Measurements from ENCODE around the gene FLNC. TPM values are rescaled to one million over a fixed set of nuclear protein-coding genes. Genes with fewer than 3 reads are reported as not detected.

The FLNC gene
- polyA plus RNA-seq, 4 donors: 12.9 to 21.0 (median 13.6) TPM

DNA sequence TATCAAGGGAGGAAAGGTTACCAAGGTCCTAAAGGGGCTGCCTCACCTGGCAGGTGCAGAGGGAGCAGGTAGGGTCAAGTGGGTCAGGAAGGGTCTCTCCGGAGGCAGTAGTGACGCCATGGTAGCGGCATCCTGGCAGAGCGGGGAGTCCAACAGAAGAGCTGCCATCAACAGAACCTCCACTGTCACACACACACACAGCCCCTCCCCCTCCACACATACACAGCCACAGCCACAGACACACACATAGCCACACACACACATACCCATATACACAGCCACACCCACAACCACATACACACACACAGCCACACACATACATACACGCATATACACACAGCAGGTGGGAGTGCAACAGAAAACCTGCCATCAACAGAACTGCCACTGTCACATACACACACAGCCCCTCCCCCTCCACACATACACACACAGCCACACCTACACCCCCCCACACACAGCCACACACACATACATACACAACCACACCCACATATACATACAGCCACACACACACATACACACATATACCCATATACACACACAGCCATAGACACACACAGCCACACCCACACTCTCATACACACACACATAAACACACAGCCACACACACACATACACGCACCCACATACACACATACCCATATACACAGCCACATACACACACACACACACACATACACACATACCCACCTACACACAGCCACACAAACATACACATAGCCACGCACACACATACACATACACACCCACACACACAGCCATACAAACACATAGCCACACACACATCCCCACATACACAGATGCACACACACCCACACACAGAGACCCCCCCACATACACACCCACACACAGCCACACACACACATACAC lies 57.2 kb downstream of the FLNC start:
- no peak for DNase-seq (ENCODE audit: low read depth in 4 of 4, low spot score in 3 of 4)

DNA sequence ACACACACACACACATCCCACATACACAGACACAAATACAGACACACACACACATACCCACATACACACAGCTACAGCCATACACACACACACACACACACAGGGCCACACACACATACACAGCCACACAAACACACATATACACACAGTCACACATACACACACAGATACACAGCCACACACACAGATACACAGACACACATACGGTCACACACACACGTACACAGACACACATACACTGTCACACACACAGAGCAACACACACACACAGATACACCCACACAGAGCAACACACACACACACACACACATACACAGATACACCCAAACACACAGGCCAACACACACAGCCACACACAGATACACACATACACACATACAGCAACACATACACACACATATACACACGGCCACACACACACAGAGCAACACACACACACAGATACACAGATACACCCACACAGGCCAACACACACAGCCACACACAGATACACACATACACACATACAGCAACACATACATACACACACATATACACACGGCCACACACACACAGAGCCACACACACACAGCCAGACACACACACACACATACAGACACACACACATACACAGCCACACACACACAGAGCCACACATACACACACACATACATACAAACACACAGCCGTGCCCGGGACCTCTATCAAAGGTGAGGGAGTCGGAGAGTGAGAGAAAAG lies 58.0 kb downstream of the FLNC start:
- no peak for DNase-seq (ENCODE audit: low read depth in 4 of 4, low spot score in 3 of 4)

DNA sequence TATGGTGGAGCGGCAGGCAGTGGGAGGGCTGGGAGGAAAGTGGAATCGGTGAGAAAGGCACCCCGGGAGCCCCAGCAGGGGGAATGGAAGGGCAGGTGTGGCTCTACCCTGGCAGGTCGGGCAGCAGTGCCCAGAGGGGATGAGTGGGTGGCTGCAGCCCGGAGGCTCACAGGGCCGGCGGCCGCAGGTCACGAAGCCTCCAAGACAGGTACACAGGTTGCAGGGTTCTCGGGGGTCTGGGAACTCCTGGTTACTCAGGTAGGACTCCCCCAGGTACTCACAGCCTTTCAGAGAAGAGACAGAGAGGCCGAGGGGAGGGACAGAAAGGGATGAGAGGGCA lies 58.5 kb downstream of the FLNC start:
- no peak for DNase-seq (ENCODE audit: low read depth in 4 of 4, low spot score in 3 of 4)

DNA sequence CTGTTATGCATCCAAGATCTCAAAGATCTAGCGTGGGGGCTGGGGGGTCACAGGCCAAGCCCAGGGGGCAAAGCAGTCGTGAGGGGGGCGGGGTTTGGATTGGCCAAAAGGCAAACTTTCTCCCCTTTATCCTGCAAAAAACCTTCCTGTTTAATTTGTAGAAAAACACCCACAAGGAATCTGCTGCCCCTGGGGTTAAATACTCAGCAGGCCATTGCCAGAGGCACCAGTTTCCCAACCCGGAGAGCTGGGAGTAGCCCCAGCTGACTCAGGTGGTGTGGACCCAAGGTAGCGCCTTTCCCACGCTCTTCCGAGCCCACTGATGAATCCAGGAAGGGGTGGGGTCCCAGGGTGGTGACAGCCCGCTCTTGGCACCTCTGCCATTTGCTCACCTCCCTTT lies 58.9 kb downstream of the FLNC start:
- DNase-seq (ENCODE audit: low read depth in 4 of 4, low spot score in 3 of 4): no peak

DNA sequence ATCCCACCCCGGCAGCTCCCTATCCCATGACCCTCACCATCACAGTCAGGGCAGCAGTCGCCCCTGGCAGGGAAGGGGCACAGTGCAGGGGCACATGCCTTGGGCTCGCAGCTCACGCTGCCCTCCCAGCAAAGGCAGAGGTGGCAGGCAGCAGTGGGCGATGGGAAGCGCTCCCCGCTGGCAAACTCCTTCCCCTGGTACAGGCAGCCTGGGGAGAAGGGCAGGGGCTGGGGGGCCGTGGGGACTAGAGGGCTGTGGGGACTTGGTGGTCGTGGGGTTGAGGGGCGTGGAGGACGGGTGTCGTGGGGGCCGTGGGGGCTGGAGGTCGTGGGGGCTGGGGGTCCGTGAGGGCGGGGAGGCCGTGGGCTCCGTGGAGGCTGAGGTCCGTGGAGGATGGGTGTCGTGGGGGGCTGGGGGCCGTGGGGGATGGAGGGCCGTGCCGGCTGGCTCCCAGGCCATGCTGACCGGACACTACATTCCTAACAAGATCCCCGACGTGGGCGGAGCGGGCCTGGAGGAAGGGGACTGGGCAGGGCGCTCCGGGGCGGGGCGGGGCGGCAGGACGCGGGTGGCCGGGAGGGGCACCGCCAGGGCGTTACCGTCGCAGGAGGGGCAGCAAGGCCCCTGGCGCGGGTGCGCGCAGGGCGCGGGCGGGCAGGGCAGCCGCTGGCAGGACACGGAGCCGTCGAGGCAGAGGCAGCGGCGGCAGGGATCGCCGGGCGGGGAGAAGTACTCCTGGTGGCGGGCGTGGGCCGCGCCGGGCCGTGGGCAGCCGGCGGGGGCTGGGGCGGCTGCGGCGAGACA lies 60.3 kb downstream of the FLNC start:
- DNase-seq (ENCODE audit: low read depth in 4 of 4, low spot score in 3 of 4): no peak

DNA sequence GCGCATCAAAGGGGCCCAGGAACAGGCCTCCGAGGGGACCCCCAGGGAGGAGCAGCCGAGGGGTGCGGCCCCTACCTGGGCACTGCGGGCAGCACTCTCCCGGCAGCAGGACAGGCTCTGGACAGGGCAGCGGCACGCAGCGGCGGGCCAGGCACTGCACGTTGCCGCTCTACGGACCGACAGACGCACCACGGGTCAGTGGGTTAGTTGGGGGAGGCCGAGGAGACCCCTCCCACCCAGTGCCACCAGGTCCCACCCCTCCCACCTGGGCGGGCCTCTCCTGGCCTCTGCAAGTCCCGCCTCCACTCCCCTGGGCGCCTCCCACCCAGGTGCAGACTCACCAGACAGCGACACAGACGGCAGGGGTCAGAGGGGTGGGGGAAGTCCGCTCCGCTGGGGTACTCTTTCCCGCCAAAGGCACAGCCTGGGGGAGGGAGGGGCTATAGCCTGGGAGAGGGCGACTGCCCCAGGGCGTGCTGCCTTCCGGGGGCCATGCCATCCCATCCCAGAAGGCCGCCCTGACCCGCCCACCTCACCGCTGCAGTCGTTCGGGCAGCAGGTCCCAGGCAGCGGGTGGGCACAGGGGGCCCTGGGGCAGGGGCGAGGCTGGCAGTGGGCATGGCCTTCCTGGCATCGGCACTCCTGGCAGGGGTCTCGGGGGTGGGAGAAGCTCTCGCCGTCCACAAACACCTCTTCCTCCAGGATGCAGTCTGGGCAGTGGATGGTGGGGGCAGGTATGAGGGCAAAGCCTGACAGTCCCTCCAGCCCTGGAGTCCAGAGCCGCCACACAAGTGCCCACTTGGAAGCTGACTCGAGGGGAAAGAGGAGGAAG lies 61.1 kb downstream of the FLNC start:
- no peak for DNase-seq (ENCODE audit: low read depth in 4 of 4, low spot score in 3 of 4)

DNA sequence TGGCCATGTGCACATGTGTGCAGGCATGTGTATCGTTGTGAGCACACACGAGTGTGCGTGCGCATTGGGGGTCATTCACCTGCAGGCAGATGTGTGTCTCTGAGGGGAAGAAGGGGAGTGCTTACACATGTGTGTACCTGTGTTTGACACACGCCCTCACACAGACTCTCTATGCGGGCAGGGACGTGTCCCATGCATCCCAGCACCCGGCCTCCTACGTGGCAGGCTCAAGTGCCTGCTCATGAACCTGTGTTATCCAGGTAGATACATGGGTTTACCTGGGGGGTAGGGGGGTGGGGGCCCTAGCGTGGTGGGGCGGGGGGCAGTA lies 61.7 kb downstream of the FLNC start:
- DNase-seq (ENCODE audit: low read depth in 4 of 4, low spot score in 3 of 4): no peak

DNA sequence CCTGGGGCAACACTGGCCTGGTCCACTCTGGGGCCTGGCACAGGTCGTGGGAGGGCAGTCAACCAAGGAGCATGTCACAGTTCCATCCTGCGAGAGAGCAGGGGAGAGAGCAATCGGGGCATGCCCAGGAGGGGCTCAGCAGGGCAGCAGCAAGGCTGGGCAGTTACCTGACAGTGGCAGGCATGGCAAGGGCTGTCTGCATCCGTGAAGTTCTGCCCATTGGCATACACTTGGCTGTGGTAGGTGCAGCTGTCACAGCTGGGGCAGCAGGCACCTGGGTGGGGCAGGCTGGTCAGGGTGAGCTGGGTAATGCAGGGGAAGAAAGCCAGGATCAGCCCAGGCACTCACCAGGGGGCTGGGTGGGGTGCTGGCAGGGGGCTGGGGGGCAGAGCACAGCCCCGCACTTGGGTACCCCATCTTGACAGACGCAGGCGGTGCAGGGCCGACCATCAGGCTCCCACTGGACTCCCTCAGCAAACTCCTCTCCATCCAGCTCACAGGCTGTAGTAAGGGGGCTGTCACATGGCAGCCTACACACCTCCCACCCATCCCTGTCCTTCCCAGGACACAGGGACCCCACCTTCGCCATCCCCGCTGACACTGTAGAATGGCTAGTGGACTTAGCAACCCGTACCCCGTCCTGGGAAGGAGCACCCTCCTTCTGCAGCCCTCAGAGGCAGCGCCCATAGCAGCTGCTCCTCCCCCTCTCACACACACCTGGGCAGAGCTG lies 62.5 kb downstream of the FLNC start:
- no peak for DNase-seq (ENCODE audit: low read depth in 4 of 4, low spot score in 3 of 4)

DNA sequence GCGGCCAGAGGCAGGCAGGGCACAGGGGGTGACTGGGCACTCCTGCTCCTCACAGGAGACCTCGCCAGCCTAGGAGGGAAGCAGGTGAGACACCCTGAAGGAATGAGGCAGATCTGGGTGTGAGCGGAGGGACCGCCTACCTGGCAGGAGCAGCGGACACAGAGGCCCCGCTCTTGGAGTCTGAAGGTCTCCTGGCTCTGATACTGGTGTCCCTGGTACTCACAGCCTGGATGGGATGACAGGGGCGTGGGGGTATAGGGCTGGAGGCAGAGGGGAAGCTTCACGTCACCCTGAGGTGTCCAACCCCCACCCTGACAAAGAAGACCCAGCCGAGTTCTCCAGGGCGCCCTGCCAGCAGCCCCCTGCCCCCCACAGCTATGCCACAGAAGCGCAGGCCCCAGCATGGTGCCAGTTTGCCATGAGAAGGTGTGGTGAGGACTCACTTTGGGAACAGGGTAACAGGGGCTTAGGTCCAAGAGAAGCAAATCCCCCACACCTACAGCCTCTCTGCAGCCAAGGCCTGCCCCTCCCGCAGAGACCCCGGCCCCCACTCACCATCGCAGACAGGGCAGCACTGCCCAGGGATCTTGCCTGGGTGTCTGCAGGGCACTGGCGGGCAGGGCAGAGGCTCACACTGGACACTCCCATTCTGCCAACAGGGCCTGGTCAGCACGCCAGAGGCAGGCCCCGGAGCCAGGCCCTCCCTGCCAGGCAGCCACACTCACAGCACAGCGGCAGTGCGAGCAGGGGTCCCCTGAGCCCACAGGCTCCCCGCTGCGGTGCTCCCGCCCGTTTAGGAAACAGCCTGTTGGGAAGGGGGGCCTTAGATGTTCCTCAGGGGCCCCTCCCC lies 63.3 kb downstream of the FLNC start:
- DNase-seq (ENCODE audit: low read depth in 4 of 4, low spot score in 3 of 4): no peak

DNA sequence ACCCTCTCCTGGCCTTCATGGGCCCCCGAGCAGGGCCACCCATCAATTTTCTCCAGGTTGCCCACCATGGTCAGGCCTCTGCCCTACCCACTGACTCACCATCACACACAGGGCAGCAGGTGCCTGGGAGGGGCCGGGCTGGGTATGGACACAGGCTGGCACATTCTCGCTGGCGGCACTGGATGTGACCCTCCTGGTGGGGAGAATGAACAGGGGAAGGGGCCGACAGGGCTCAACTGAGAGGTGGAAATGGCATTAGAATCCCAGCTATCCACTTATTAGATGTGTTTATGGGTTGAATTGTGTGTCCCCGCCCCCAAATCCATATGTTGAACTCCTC lies 63.9 kb downstream of the FLNC start:
- no peak for DNase-seq (ENCODE audit: low read depth in 4 of 4, low spot score in 3 of 4)

DNA sequence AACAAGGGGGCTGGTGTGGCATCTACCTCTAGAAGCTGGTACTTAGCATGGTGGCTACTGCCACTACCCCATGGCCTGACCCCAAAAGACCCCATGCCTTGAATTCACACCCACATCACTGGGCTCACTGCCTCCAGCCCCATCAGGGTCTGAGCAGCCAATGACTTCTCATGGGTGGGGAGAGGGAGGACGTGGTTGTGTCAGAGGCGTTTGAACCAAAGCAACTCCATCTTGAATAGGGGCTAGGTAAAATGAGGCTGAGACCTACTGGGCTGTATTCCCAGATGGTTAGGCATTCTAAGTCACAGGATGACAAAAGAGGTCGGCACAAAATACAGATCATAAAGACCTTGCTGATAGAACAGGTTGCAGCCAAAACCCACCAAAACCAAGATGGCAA lies 65.1 kb downstream of the FLNC start:
- no peak for DNase-seq (ENCODE audit: low read depth in 4 of 4, low spot score in 3 of 4)

DNA sequence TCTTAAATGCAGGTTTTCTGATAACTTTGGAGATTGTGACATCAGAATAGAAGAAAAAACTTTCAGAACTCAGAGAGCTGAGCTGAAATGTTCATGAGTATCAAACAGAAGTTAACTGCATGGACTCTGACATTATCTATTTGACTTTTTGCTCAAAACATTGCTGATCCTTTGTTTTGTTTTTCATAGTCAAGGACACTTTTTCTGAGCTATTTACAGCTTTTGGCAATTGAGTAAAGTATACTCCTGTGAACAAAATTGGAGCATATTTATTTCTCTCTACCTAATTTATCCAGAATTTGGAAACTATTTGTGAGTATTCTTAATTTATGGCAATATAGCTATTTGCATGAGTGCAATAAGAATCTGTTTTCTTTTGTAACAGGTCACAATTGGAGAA lies 69.2 kb downstream of the FLNC start:
- no peak for DNase-seq (ENCODE audit: low read depth in 4 of 4, low spot score in 3 of 4)

DNA sequence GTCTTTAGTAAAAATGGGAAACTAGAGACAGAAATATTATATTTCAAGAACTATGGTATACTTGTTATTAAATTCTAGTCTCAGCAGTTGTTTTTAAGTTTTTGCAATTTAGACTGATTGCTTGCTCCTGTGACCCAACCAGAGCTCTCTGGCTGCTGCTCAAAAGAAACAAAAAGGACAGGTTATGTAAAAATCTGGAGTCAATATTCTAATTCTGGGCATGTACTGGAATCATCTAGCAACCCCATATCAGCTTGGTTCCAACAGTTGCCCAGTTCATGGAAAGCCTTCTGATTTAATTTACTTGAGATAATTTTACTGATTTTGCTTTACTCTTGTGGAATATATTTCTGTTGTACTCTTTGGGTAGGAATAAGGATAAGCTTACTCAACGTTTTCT lies 70.0 kb downstream of the FLNC start:
- DNase-seq (ENCODE audit: low read depth in 4 of 4, low spot score in 3 of 4): no peak

DNA sequence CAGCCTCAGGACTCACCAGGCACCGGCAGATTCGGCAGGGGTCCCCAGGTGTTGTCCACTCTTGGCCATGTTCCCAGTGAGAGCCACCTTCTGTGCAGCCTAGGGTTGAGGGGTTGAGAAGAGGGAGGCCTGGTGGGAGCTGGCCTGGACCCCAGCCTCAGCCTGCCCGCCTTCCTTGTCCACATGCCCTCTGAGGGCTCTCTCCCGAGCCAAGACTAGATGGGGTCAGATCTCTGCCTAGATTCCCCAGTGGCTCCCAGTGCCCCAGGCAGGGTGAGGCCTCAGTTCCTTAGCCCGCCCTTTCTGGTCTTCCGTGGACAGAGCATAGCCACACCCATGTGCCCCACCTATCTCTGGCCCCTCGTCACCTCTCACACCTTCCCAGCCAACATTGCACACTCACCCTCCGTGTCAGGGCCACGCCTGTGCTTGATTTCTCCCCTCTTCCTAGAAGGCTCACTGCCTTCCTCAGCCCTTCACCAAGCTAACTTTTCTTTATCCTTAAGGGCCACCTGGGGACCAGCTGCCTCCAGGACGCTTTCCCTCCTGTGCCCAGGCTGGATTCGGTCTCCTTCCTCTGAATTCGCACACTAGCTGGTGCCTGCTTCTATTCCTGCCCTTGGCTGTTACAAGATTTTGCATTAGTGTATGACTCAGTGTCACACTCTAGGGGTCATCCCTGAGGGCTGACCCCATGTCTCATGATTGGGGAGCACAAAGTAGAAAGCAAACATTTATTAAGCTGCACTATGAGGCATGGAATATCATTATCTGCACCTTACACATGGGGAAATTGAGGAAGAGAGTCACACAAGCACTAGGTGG lies 72.8 kb downstream of the FLNC start:
- DNase-seq (ENCODE audit: low read depth in 4 of 4, low spot score in 3 of 4): no peak

DNA sequence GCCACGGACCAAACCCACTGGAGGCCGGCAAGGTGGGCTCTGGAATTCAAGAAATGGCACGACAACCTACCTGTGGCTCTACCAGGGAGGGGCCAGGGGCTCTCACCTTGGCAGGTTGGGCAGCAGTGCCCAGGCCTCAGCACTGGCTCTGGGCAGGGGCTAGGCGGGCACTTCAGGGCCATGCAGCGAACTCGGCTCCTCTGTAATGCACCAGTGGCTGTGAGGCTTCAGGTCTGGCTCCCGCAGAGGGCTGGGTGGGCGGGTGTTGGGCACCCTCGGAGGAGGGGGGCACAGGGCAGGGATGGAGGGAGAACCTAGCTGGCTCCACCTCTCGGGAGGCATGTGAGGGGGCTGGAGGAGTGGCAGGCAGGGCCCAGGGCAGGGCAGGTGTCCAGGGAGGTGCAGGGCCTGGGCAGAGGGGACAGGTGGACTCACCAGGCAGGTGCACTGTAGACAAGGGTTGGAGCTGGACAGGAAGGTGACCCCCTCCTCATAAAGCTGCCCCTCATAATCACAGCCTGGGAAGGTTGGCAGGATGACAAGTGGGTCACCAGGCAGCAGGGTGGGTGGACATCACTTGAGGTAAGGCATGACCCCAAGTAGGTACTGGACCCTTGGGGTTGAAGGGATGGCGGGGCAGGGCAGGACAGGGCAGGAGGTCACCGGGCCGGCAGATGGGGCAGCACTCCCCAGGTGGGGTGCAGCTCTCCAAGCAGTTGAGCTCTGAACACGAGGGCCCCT lies 73.6 kb downstream of the FLNC start:
- no peak for DNase-seq (ENCODE audit: low read depth in 4 of 4, low spot score in 3 of 4)

DNA sequence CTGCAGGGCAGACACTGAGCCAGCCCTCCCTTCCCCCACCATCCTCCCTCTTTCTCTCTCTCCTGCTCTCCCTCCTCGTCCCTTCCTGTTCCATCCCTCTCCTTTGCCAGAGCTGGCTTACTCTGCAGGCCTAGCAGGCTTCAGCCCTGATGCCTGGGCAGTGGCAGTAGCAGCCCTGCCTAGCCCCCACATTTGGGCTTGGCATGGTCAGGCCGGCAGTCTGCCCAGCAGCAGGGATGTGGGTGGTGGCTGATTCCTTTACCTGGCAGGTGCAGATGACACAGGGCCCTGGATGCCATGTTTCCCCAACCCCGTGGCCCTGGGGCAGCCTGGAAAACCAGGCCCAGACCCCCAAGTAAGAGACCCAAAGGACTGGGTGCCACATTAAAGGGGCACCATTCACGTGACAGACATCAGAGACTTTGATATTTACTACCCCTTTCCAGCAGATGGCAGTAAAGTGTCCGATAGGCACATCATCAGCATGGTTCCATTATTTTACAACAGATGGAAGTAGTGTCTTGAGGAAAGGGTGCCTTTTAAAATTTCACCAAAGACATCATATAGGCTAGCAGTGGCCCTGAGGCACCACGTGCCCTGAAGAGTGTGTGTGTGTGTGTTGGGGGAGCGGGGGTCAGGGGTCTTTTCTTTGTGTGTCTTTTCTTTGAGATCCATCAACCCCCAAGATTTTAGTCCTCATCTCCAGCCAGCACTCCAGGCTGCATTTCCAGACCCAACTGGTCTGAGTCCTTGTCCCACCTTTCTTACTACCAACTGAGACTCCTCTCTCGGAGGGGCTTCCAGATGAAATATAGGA lies 74.4 kb downstream of the FLNC start:
- no peak for DNase-seq (ENCODE audit: low read depth in 4 of 4, low spot score in 3 of 4)

Data from right renal pelvis (tissue), 4 donors.